ENCODE data around the gene HOMER2.

Gene HOMER2

DNA sequence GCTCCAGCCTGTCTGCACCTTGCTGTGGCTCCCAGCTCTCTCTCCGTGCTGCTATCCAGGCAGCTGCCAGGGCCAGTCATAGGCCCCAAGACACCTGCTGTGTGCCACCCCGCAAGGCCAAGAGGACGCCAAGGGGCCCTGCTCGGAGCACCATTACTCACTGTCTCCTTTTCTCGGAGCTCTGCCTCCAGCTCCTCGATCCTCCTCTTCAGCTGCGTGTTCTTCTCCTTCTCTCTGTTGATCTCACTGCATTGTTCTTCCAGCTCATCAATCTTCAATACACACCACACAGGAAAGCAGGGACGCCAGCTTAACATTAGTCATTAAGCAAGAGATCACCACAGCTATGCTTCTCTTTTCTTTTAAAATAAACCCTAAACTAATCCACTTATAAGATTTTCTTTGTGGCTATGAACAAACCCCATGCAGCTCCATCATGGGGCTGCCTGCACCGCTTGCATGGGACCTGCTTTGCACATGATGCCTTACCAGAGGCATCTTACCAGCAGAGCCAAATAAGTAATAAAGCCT is 100.5 kb downstream of the HOMER2 start:
- DNase-seq (ENCODE audit: low read depth in 1 of 2, low spot score in 1 of 2) = no peak
- H3K27ac ChIP-seq (replicated peaks) = no peak overlapping the region
- TF ChIP-seq, protein P1, sequence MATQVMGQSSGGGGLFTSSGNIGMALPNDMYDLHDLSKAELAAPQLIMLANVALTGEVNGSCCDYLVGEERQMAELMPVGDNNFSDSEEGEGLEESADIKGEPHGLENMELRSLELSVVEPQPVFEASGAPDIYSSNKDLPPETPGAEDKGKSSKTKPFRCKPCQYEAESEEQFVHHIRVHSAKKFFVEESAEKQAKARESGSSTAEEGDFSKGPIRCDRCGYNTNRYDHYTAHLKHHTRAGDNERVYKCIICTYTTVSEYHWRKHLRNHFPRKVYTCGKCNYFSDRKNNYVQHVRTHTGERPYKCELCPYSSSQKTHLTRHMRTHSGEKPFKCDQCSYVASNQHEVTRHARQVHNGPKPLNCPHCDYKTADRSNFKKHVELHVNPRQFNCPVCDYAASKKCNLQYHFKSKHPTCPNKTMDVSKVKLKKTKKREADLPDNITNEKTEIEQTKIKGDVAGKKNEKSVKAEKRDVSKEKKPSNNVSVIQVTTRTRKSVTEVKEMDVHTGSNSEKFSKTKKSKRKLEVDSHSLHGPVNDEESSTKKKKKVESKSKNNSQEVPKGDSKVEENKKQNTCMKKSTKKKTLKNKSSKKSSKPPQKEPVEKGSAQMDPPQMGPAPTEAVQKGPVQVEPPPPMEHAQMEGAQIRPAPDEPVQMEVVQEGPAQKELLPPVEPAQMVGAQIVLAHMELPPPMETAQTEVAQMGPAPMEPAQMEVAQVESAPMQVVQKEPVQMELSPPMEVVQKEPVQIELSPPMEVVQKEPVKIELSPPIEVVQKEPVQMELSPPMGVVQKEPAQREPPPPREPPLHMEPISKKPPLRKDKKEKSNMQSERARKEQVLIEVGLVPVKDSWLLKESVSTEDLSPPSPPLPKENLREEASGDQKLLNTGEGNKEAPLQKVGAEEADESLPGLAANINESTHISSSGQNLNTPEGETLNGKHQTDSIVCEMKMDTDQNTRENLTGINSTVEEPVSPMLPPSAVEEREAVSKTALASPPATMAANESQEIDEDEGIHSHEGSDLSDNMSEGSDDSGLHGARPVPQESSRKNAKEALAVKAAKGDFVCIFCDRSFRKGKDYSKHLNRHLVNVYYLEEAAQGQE (IDR thresholded peaks at IDR 0.05; ENCODE audit: insufficient replicate concordance, low read depth) = no peak
- TF ChIP-seq GABPA (IDR thresholded peaks at IDR 0.05; ENCODE audit: low read depth) (no peak), POLR2AphosphoS5 (IDR thresholded peaks at IDR 0.05; ENCODE audit: low read depth) (no peak), SPI1 (IDR thresholded peaks at IDR 0.05; ENCODE audit: borderline replicate concordance, low read depth) (no peak)
- TF ChIP-seq, protein P2, sequence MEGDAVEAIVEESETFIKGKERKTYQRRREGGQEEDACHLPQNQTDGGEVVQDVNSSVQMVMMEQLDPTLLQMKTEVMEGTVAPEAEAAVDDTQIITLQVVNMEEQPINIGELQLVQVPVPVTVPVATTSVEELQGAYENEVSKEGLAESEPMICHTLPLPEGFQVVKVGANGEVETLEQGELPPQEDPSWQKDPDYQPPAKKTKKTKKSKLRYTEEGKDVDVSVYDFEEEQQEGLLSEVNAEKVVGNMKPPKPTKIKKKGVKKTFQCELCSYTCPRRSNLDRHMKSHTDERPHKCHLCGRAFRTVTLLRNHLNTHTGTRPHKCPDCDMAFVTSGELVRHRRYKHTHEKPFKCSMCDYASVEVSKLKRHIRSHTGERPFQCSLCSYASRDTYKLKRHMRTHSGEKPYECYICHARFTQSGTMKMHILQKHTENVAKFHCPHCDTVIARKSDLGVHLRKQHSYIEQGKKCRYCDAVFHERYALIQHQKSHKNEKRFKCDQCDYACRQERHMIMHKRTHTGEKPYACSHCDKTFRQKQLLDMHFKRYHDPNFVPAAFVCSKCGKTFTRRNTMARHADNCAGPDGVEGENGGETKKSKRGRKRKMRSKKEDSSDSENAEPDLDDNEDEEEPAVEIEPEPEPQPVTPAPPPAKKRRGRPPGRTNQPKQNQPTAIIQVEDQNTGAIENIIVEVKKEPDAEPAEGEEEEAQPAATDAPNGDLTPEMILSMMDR (IDR thresholded peaks at IDR 0.05; ENCODE audit: insufficient read depth, low read length) = no peak
- no peaks in the 10 kb centered on the region for H3K27me3 ChIP-seq (ENCODE audit: insufficient read depth, poor library complexity, severe bottlenecking)
- H3K4me3 ChIP-seq (replicated peaks; ENCODE audit: insufficient read depth, low read length) = no peak overlapping the region

DNA sequence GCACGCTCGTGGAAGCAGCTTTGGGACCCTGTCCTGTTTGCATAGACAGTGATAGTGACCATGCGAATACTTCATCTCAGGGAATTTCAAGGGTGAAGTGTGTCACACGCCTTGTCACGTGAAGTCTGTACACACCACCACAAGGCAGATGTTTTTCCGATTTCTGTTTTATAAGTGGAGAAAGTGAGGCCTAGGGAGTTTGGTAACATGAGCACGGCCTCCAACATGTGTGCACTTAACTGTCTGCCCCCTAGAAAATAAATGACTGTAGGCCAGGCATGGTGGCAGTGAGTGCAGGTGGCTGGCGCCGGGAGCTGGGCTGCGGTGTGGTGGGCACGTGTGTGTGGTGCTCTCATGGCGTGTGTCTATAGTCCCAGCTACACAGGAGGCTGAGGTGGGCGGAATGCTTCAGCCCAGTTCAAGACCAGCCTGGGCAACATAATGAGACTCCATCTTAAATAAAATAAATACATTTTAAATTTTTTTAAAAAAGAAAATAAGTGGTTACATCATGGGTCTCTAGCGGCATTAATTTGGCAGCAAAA is 101.1 kb downstream of the HOMER2 start:
- Histone ChIP-seq H3K4me3 (replicated peaks; ENCODE audit: insufficient read depth, low read length) (no peak overlapping the region), H3K27me3 (ENCODE audit: insufficient read depth, poor library complexity, severe bottlenecking) (no peaks in the 10 kb centered on the region), H3K27ac (replicated peaks) (no peak overlapping the region)
- DNase-seq (ENCODE audit: low read depth in 1 of 2, low spot score in 1 of 2) = no peak
- TF ChIP-seq, protein P2 (IDR thresholded peaks at IDR 0.05; ENCODE audit: insufficient read depth, low read length) = no peak
- TF ChIP-seq, protein P1 (IDR thresholded peaks at IDR 0.05; ENCODE audit: insufficient replicate concordance, low read depth) = no peak

DNA sequence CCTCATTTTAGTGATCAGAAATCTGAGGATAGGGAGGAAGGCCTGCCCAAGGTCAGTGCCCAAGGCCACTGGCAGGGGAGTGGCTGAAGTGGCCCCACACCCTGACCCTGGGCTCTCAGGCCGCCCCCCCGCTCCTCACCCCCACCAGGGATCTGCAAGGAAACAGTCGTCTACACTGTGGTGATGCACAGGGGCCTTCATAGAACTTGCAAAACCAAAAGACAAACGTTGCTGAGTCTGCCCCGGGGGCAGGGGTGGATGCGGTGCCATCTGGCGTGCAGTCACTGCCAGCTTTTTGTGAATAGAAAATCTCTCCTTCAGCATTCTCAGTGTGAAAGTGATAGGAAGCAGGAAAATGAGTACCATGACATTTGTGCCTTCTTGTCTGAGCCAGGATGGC is 101.8 kb downstream of the HOMER2 start:
- no peak for DNase-seq (ENCODE audit: low read depth in 1 of 2, low spot score in 1 of 2)
- H3K27ac ChIP-seq (replicated peaks) = no peak overlapping the region
- TF ChIP-seq SPI1 (IDR thresholded peaks at IDR 0.05; ENCODE audit: borderline replicate concordance, low read depth) (no peak), POLR2AphosphoS5 (IDR thresholded peaks at IDR 0.05; ENCODE audit: low read depth) (no peak), GABPA (IDR thresholded peaks at IDR 0.05; ENCODE audit: low read depth) (no peak)
- TF ChIP-seq, protein P1 (IDR thresholded peaks at IDR 0.05; ENCODE audit: insufficient replicate concordance, low read depth) = no peak
- TF ChIP-seq, protein P2 (IDR thresholded peaks at IDR 0.05; ENCODE audit: insufficient read depth, low read length) = no peak
- H3K27me3 ChIP-seq (ENCODE audit: insufficient read depth, poor library complexity, severe bottlenecking) = no peaks in the 10 kb centered on the region
- H3K4me3 ChIP-seq (replicated peaks; ENCODE audit: insufficient read depth, low read length) = no peak overlapping the region

Measured in HL-60 (cell line).